HG03432 (cell line): ENCODE results near the gene PCNX1.
"Not testable (repeated sequence)": the region's sequence is repeated elsewhere in the genome, so short reads cannot be mapped to it uniquely, and the experiment has no call there.

Source experiments
- ATAC-seq: cut with Tn5 transposase; IDR thresholded peaks from one replicate; pipeline ENCODE4 v1.9.1; 2021; ENCODE audit warnings: mild to moderate bottlenecking, moderate library complexity; ENCODE audit not compliant: unreplicated experiment

The PCNX1 gene

DNA sequence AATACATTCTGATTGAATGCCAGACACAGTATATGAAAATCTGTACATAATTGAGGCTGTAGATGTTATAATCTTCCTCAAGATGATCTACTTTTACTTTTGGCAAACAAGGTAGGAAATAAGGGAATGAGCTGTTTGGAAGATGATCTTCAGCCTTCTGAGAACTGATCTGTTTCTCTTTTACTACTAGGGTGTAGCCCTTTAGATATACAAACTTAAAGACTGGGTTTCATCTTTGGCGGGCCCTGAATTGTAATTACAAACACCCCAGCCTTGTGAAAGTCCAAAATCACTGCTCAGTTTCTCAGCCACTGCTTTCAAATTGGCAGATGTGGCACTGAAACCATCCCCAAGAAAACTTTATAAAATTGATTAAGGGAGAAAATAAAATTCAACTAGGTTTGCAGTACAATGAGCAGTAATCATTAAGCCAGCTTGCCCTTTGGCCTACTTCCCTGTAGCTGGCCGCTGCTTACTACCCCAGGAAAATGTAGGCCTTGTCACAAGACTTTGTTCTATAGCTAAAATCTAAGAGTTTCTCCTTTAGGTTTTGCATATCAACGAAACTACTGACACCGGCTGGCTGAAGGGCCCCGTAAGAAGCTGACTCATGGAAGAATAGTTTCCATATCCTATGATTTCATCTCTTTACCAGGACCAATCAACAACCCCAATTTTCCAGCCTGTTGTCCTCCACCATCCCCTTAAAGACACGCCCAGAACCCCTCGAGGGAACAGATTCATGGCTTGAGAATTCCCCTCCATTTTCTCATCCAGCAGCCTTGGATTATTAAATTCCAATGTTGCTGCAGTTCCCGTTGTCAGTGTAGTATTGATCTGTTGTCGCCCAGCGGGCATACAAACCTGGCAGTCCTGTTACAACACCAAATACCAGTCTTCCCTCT lies 210.8 kb downstream of the PCNX1 start:
- ATAC-seq = no peak

DNA sequence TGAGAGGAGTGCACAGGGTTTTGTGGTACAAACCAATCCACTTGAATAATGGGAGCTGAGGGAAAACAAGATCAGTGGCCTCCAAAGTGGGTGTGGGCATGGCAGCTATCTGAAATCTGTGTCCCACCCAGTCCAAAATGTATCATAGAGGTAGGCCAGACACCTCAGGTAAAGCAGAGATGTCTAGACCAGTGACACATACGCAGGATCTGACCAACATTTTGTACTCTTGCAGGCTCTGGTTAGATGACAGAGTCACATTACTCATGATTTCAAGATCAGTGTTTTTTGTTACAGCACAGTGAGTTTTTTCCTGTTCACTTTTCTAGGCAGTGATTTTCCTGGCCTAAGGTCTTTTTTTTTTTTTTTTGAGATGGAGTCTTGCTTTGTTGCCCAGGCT lies 211.8 kb downstream of the PCNX1 start:
- ATAC-seq = no peak

DNA sequence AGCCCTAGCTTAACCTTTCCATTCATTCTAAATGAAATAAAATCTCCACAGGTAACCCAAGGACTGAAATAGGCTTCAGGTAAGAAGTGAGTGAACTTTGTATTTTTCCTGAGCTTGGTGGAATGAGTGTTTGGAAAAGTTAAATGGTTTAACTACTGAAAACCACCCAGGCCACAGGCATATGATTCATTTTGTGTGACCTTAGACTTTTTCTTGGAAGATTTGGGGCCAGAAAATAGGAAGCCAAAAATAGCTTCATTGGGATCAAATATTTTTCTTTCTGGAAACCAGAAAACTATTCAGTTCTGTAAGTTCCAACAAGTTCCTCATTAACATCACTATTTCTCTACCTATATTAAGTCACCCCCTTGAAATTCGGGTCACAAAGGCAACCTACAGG lies 212.6 kb downstream of the PCNX1 start:
- no peak for ATAC-seq

GRCh38 chr14:71121001-71121400 lies 213.7 kb downstream of the PCNX1 start:
- ATAC-seq = no peak

DNA sequence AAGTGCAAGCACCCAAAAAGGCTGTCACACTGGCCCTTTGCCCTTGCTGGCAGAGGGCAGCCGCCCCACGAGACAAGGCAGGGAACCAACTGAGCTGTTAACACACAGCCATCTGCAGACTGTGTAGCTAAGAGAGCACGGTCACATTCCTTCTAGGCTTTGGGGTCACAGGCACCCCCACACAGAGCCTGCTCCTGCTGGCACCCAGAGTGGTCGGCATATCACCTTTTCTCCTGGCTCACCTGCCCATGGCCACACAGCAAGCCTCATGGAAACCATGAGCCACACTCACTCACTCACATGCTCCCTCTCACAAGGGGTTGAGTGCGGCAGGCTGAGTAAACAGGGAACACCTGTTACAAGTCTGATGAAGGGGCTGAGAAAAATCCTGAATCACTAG lies 214.5 kb downstream of the PCNX1 start:
- ATAC-seq = no peak

DNA sequence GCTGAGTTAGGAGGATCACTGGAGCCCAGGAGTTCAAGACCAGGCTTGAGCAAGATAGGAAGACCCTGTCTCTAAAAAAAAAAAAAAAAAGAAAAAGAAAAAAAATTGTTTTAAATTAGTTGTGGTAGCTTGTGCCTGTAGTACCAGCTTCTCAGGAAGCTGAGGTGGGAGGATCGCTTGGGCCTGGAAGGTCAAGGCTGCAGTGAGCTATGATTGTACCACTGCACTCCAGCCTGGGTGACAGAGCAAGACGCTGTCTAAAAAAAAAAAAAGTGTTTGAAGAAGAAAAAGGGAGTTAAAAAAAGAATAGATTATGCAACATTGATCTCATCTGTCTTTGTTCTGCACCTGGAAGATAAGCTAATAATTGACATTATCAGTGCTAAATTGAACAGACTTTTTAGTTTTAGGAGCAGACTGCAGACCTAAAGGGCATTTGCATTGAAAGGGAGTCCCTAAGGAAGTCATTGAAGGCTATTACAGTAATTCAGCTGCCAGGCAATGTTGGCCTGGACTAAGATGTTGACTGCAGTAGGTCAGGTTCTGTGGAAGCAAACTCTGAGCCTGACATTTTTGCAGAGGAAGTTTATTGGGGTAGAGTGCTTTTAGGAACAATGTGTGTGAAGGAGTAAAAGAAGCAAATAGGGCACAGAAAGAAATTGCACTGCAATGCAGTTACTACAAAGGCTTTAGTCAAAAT lies 215.8 kb downstream of the PCNX1 start:
- ATAC-seq = no peak

DNA sequence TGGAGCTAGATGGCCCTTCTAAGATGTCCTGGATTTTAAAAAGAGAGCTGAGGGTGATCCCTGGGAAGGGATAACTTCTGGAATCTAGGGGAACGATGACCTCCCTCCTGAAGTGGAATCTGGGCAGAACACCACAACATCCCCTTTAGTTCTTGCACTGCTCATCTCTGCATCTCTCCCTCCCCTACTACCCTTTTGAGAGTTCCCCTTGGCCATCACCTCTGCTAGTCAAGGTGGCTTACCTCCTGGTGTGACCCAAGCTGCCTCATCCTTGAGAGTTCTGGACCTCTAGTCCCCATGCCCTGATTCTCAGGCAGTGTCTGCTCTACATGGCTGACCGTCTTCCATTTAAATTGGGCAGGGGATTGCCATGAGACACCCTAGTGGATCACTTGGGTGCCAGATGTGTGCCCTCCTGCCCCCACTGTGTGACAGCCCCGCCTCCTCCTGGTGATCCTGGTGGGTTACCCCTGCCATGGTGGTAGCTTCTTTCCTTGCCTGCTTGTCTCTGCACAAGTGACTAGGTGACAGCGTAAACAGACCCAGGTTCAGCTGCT lies 216.4 kb downstream of the PCNX1 start:
- ATAC-seq = no peak

DNA sequence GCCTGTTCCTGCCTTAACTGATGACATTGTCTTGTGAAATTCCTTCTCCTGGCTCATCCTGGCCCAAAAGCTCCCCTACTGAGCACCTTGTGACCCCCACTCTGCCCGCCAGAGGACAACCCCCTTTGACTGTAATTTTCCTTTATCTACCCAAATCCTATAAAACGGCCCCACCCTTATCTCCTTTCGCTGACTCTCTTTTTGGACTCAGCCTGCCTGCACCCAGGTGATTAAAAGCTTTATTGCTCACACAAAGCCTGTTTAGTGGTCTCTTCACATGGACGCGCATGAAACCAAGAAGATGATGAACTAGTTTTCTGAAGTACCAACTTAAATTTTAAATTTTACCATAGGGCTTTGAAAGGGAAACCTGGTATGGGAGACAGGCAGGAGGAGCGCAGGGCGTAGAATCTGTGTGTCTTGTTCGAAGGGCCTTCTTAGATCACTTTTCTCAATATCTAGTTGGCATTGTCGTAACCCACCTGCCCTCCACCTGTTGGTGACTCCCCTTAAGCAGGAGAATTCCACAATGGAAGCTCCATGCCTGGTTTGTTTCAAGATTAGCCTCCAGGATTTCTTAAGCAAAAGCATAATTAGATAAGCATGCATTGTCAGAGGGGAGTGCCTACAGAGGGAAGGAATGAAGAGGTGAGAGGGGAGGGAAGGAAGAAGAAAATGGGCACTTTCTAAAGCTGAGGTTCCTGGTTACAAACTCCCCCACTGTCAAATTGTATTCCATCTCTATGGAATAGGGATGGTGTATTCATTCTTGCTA lies 222.6 kb downstream of the PCNX1 start:
- ATAC-seq = not testable (repeated sequence)

GRCh38 chr14:71130491-71131179 lies 223.4 kb downstream of the PCNX1 start:
- ATAC-seq = no peak

DNA sequence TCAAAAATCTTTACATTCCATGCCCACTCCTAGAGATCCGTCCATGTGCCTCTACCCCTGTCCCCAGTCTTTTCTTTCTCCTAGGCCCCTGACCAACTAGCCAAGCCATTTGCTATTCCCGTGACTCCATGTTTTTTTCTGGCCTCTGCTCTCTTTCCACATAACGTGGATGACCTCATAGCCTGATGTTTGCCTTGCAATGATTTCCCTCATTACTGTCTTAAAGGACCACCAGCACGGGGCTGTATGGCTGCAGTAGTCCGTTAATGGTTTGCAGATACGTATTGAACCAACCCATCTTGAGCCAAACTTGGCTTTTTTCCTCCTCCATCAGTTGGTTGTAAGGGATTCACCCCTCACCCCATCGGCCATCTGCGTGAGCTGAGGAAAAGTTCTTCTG lies 226.0 kb downstream of the PCNX1 start:
- ATAC-seq = no peak

GRCh38 chr14:71135496-71135895 lies 228.2 kb downstream of the PCNX1 start:
- no peak for ATAC-seq

- ATAC-seq = no peak
These were observed 228.7 kb downstream of the PCNX1 start for GRCh38 chr14:71135911-71136310.

DNA sequence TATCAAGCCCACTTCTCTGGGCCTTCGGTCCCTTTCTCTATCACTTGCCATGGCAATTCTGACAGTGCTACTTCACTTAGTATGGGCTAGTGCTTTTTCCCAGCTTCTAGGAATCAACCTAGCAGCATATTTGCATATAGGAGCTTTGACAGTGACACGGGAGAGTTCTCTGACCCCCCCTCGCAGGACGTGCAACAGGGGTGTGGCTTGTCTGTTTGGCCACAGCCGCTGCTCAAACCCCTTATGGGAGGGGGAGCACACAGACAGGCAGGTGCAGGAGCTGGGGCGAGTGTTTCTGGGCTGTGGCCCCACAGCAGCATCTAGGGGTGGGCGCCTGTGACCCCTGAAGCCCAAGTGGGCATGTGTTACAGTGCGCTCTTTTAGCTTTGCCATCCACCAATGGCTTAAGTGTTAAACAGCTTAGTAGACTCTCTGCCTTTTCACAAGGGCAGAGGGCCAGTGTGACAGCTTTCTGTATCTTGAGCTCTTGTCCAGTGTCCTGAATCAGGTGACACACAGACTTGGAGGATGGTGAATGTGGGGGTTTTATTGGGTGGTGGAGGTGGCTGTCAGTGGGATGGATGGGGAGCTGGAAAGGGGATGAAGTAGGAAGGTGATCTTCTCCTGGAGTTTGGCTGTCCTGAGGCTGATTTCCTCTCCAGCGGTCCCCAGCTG lies 229.3 kb downstream of the PCNX1 start:
- no peak for ATAC-seq

DNA sequence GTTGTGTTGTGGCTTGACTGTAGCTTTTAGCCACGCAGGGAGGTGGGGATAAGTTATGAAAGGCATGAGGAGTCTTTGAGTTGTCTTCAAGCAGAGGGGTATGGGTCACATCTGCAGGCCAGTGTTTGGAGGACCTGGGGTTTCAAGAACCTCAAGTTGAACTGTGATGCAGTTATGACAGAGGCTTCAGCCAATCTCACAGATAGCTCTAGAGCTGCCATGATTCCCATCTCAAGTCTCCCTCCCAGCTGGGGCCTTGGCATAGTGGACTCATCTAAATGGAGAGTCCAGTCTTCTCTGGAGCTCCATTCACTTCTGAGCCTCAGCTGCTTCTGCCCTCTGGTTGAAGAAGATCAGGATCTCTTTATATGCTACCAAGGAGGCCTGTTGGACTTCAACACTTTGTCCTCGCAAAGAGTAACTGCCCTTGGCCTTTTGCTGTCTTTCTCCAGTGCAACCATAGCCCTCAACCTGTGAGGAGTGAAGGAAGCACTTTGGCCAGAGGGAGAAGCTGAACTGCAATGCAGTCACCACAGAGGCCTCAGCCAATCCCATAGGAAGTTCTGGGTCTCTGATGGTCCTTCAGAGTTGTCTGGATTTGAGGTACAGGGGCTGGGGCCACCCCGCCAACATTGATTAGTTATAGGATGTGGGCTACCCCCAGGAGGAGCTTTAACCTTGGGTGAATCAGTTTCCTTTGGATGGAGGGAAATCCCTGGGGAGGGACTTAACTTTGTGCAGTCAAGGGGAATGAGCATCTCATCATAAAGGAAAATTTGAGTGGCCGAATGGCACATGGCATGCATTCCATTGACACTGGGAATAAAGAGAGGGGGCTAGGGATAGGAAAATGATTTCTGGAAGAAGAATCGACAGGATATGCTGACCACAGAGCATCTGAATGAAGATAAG lies 230.5 kb downstream of the PCNX1 start:
- no peak for ATAC-seq

DNA sequence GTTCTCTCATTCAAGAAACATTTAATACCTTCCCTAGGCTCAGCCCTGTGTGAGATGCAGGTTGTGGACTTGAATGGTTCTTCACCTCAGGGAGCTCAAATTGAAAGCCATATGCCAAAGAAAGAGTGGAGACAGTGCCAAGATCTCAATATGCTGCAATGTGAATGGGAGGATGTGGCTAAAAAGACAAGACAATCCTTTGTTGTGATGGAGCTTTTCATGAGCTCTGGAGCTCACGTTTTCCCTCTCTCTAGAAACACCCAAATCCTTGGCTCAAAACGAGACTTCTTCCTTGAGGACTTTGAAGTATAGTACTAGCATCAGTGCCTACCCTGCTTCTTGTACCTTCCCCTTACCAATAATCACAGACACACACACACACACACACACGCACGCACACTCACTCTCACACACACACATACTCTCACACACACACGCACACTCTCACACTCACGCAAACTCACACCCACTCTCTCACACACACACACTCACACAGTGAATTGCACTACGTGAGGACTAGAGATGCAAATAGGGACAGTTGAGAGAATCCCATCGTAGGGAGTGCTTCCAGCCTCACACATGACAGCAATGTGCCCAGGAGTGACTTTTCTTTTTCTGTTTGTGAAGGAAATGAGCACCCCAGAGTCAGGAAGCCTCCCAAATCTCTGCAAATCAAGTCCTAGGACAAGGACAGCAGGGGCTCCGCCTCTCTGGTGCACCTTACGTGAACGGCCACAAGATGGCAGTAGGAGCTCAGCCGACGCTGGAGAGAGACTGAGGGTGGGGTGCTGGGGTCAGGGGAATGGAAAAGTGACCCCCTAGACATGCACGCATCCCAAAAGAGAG lies 231.4 kb downstream of the PCNX1 start:
- ATAC-seq = no peak

DNA sequence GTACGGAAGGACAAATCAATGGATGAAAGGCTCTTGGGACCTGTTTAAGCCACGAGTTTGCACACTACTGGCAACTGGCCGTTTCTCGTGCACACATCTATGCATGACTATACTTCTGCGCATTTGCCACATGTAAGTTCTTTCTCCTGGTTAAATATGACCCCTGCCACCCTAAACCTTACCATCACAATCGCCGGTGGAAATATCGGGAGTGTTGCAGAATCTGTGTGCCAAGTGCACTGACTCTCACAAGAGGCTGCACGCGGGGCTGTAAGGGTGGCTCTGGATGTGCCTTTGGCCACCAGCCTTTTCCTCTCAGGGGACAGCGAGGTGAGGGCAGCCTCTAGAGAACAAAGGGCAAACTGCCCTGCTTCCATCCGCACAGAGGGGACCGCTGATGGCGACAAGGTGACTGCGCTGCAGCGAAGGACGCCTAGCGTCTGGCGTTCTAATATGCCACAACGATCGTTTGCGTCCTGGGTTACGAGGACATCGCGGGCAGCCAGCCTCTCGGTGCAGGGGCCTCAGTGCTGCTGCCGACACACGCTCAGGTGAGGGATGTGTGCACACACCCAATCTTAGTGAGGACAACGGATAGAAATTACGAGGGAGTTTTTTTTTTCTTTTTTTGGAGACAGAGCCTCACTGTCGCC lies 232.2 kb downstream of the PCNX1 start:
- no peak for ATAC-seq

- no peak for ATAC-seq
These were observed 232.9 kb downstream of the PCNX1 start for GRCh38 chr14:71140157-71140556.
